HG02678 (cell line): Measurements from ENCODE around the gene RPS6KA2.

Source experiments
- ATAC-seq: cut with Tn5 transposase; IDR thresholded peaks from one replicate; pipeline ENCODE4 v1.9.1; 2021; ENCODE audit warnings: mild to moderate bottlenecking, moderate library complexity; ENCODE audit not compliant: unreplicated experiment

The RPS6KA2 gene

DNA sequence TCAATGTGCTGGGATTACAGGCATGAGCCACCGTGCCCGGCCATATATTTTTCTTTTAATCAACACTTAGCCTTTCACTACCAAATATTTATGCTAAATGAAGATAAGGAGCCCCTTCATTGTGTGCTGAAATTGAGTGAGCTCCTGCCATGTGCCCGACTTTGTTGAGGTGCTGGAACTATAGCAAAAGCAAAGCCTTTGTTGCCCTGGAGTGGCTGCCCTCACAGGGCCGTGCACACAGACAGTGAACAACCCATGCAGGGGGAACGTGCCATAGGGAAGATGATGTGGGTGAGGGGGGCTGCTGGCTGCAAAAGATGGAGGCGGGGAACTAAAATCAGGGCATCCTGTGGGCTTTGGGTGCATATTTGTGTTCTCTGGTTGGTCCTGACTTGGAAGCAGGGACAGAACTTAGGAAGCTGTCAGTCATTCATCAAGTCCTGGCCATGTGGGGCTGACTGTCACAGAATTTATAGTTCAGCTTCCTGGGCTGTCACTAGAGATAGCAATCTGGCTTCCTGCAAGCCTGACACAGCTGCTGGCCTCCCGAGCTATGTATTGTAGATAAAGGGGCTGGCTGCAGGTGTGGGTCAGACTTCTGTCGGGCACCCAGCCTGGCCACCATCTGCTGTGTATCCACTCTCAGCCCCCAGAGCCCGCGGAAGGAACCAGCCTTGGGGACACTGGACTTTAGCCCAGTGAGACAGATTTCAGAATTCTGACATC, 187.5 kb downstream of the RPS6KA2 start:
- no peak for ATAC-seq

DNA sequence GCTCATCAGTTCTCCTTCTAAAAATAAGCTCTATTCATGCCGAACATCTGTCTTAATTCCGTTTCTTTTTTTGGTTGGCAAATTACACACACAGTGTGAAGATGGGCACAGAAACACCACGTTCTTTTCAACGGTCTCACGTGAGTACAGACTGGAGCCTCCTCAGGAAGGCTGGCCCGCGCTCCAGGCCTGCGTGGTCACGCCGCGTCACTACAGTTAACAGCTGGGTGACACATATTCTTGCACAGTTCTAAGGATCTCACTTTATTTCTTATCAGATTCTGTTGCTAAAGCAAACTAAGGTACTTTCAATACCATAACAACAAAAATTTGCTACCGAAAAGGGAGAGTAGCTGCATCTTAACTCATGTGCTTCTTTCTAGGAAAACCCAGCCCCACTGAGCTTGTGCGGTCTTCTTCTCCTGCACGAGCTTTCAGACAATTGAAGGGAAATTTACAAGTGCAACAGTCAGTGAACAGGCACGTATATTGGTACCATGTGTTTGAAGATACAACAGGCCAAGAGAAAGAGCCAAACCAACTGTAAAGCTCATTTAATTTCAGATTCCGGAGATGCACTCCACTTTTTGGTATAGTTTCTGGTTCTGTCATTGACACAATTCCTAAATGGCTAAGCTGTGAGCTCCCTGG, 188.7 kb downstream of the RPS6KA2 start:
- ATAC-seq = no peak

DNA sequence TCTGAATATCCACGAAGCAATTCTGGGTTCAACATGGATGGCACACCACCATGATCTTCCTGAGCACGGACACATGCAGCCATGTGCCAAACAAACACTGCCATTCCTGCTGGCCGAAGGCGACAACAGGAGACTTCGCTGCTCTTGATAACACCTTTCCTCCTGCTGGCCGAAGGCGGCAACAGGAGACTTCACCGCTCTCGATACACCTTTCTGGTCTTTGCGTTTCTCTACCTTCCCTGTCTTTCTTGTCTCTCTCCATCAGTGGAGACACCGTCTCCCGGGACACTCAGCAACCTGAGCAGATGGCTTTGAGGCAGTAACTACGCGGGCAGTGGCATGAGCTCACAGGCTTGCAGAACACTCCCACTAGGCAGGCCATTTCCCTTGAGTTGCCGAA, 189.4 kb downstream of the RPS6KA2 start:
- ATAC-seq = no peak

DNA sequence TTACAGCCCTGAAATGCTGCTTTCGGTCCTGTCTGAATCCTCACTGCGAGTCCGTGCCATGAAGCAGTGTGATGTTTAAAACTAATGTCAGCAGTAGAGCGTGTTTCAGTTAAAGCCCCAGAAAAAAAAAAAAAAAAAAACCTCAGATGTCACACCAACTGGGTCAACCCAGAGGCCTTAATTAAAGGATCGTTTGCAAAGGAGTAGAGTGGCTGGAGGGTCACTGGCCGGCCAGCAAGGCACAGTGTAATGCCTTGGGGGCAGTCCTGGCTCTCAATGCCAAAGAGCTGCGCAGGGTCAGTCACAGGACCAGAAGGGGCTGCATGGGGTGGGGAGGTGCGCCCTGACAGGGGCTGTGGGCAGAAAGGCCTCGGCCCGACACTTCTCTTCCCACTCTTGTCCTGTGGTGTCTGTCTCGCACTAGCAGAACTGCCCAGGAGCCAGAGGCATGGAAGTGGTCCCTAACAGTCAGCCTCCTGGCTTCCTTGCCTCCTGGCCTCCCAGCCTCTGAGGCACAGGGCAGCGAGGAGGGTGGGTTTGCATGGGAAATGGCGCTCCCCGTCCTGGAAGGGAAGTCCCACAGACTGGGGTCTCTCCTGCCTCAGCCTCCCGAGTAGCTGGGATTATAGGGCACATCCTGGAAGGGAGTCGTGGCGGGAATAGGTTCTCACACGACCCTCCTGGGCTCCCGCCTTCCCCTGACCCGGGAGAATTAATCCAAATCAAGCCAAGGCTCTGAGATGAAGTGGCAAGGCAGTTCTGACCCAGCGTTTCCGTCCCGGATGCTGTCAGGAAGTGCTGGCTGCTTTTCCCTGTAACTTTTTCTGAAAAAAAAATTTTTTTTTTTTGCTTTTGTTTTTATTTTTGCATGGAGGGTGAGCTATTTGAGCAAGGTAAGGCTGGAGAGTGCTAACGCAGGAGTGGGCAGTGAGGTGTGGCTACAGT, 190.6 kb downstream of the RPS6KA2 start:
- no peak for ATAC-seq

DNA sequence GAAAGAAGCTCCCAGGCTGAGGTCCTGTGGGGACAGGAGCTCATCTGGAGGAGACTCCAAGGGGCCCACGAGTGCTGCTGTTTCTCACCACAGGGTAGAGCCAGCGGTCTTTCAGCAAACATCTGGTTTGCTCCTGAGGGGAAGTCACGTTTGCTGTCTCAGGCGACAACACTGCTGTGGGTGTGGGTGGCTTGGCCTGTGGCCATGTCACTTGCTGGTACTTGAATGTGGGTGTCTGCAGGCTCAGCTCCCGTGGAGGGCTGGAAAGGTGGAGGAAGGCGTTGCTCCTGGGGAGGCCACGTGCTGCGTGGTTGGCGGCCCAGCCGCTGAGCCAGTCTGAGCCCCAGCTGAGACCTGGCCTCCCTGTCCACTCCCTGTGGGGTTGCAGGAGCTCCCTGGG, 191.5 kb downstream of the RPS6KA2 start:
- no peak for ATAC-seq

DNA sequence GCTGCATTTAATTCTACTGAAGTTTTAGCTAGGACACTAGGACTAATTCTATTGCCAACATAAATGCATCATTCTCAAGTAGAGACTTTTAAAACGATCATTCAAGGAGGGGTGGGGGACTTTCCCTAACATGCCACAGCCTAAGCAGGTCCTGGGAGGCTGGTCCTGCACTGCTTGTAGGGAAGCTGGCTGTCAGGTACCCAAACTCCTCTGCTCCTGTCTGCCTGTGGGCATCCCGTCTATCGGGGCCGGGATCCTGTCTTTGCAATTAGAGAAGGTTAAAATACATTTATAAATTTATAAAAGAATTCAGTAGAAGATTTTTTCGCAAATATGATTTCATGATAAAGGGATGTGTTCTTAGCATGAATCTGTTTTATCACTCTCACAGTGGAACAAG, 192.7 kb downstream of the RPS6KA2 start:
- no peak for ATAC-seq

DNA sequence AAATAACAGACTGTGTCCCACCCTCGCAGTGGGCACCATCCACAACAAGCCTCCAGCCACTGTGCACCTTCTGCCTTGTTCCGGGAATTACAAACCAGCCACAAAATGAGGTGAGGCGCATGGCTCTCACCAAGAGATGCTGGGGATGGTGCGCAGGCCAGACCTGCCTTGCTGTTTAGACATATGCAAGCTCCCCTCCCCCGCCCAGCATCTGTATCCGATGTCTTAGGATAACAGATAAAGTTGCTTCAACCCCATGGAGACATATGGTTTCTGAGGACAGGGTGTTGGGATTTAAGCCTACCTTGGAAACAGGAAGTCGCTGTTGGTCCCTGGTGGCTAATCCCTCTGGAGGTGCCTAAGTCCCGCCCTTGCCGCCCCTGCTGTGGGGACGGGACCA, 194.0 kb downstream of the RPS6KA2 start:
- ATAC-seq = no peak

DNA sequence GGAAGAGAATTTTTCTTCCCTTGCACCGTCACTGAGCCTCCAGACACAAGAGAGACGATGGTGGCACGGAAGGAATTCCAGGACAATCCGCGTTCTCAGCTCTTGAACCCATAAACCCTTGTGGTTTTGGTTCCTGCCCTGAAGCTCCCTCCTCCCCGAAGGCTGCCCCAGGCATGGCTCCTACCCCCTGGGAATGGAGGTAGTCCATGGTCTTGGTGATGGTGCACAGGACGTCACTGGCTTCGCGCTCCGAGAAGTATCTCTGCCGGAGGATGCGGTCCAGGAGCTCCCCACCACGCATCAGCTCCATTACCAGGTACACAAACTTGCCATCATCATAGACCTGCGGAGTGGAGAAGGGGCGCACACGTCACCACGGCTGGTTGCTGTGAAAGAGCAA, 196.8 kb downstream of the RPS6KA2 start:
- ATAC-seq = no peak

DNA sequence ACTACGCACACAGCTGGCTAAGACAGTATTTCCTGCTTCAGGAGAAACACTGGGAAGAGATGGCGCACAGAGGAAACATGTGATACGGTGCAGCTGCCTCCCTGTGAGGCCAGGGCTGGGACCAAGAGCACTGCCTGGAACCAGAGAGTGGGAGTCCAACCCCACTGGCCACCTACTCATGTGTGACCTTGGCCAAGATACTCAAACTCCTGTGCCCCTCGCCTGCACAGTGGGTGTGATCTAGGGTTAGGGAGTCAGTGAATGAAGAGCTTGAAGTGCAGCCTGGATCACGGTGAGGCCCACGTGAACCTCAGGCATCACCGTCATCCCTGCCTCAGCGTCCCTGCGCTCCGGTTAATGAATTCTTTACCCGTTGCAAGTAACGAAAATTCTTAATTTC, 202.6 kb downstream of the RPS6KA2 start:
- no peak for ATAC-seq

DNA sequence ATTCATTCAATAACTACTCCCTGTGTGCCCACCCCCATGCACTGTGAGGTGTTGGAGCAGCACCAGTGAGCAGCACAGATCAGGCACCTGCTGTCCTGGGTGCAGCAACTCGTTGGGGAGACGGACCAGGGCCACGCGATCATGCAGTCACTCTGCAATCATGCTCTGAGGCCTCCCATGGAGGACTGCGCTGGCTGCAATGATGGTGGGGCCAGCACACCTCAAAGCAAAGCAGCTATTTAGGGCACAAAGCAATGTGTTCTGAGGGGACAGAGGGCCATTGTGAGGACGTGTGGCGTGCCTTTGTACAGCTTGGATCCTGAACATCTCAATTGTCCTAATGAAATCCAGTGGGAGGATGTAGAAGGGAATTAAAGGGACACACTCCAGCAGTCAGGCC, 203.3 kb downstream of the RPS6KA2 start:
- no peak for ATAC-seq

DNA sequence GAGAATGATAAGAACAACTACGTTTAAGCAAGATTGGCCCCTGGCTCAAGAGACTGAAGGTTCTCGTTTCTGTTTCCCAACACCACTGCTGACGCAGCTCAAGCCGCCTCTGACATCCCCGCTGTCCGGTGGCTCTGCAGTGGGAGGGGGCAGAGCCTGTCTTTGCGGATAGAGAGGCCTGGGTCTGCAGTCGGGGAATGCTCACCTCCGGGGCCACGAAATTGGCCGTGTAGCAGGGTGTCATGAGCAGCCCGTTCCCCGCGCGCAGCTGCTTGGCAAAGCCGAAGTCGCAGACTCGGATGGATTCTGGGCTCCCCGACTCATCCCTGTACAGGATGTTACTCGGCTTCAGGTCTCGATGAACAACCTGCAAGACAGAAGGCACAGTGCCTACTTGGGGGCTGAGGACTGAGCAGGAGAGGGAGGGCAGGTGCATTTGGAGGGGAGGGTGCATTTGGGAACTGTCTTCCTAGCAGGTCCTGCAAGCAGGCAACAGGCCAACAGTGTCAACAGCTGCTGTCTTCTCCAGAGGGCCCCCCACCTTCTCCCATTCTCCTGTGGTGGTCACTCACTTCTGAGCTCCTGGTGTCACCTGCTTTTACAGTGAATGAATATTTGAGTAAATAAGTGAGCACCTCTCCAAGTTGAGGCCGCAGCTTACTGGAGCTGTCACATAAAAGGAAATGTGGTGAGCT, 203.9 kb downstream of the RPS6KA2 start:
- no peak for ATAC-seq

DNA sequence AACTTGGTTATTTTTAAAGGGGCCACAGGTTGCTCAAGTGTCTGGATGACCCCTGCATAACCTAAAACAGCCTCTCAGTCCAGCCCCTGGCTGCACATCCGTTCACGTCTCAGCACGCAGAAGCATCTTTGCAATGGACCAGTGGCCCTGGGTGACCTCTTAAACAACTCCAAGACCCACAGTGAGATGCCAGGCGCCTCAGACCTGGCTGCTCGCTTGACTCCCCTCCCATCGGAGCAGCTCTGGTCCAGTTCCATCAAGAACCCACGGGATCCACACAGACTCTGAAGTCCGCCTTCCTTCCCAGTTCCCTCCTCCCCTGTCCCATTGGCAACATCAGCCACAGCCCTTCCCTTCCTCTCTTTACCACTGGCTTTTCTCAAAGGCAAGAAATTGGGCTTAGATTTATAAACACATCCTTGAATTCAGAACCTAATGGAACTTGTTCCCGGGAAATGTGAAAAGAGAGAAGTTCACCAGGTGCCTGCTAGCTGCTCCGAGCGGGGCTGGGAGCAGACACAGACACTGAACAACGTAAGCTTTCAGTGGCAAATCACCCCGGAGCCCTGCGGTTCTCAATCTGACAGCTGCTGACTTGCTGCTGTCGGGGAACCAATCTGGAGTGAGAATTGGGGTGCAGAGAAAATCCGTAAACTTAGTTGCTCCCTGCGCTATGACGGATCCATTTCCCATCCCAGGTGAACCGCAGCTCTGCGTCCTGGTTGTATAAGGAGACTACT, 204.7 kb downstream of the RPS6KA2 start:
- no peak for ATAC-seq

DNA sequence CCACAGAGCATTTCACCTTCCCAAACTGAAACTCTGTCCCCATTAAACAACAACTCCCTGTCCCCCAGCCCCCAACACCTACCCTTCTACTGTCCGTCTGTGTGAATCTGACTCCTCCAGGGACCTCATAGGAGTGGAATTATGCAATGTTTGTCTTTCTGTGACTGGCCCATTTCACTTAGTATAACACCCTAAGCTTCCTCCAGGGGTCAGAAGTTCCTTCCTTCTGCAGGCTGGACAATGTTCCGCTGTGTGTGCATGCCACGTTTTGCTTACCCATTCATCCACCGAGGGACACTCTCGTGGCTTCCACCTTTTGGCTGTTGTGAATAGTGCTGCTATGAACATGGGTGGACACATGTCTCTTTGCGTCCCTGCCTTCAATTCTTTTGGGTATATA, 206.7 kb downstream of the RPS6KA2 start:
- no peak for ATAC-seq

DNA sequence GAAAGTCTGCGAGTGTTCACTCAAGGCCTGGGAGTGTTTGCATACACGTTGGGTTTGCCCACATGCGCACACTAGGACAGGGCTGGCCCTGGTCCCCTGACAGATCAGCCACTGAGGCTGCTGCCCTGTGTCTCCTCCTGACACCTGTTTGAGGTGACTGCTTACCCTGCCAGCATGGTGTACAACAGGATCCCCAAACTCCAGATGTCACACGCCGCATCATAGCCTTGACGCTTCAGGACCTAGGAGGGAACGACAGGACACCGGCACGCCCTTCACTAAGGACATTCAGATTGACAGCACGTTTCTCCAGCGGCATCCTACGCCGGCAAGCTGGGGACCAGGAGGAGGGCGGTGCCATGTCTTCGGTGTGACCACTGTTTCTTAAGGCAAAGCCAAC, 207.3 kb downstream of the RPS6KA2 start:
- no peak for ATAC-seq

DNA sequence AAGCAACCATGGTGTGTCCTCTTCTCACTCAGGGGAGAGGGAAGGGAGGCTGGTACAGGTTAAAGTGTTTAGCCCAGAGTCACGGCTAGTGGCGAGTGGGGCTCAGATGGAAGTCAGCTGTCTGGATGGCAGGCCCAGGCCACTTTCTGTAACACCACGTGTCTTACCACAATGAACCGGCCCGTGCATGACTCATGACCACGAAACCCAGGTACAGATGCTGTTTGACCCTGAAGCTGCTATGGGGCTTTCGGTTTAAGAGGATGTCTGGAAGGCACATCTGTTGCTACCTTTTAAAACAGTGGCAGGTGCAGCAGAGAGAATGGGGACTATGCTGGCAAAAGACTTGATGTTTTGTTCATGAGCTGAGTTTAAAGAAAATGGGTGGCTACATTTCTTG, 207.8 kb downstream of the RPS6KA2 start:
- peak; percentile 98 for ATAC-seq

DNA sequence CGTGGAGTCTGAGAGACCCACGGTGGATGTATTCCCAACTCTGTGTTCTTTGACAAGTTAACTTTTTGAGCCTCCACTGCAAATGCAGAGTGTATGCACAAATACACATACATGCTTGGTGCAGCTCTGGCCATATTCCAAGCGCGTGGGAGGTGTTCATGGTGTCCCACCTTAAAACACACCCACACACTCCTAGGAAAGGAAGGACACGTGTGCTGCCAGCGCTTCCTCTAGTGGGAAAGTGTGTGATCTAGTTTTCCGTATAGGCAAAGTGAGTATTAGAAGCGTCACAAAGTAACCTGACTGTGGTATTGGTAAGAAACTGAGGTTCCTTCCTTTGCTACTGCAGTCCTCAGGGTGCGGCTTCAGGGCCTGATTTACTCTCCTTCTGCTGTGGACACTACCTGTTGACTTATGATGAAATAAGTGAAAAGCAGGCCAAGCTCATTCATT, 208.3 kb downstream of the RPS6KA2 start:
- ATAC-seq = no peak

DNA sequence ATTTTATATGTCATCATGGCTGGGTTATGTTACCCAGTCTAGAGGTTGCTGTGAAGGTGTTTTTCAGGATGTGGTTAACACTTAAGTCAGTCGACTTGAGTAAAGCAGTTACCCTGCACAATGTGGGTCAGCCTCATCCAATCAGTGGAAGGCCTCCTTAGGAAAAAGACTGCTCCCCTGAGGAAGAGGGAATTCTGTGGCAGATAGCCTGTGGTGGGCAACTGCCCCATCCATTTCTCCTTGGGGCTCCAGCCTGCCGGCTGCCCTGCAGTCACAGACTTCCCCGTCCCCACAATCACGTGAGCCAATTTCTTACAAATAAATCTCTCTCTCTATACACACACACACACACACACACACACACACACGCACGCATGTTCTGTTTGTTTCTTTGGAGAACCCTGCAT, 209.8 kb downstream of the RPS6KA2 start:
- no peak for ATAC-seq

DNA sequence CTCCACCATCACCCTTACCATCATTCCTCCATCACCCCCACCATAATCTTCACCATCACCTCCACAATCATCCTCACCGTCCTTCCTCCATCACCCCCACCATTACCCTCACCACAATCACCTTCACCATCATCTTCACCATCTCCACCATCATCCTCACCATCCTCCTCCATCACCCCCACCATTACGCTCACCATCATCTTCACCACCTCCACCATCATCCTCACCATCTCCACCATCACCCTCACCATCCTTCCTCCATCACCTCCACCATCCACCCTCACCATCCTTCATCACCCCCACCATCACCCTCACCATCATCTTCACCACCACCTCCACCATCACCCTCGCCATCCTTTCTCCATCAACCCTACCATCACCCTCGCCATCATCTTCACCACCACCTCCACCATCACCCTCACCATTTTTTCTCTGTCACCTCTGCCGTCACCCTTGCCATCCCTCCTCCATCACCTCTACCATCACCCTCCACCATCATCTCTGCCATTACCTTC, 211.2 kb downstream of the RPS6KA2 start:
- no peak for ATAC-seq

DNA sequence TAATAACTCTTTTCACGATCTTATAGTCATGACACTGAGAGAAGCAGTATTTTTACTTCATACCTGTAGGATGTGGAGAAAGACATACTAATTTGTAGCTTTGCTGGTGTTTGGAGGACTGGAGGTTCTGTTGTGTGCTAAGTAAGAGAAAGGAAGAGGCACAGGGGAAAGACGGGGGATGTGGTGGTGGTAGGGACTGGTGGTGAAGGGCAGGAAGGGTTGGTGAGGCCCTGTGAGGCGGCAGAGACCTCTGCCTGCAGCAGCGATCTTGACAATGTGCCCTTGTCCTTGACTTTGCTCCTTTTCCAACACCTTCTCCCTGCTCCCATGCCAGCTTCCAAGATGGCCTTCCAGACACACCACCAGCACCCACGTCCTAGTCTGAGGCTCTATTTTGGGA, 211.7 kb downstream of the RPS6KA2 start:
- no peak for ATAC-seq

DNA sequence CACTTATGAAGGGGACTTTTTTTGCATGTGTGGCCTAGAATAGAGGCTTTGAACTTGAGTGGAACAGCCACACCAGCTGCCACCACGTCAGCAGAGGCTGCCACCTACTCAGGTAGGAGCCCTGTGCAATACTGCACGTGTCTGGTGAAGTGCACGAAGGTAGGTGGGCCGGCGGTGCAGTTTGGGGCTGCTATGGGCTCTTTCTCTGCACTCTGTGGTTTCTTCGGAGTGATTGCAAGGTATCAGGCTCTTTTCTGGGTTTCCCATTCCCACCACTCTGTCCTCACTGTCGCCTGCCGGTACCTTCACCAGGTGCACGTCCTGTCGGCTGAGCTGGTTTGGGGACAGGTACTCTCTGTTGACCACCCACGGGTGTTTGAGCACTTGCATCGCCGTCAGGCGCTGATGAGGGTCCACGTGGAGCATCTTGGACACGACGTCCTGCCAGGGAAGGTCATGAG, 213.5 kb downstream of the RPS6KA2 start:
- no peak for ATAC-seq
